Stimulated activated naive CD8-positive, alpha-beta T cell treated with anti-CD3 and anti-CD28 coated beads, Interleukin-15, Interleukin-2, amounts not matched to agents 100 ng/mL and 50 ng/mL, for 24 hours (primary cell): ENCODE results near the gene PXK.
A peak's percentile ranks its signal among the peaks of the same experiment; 100 is the strongest.

Experiments
- H3K27ac Mint-ChIP-seq: one replicate; pipeline ENCODE4 v1.8.0; 2021; ENCODE audit warnings: mild to moderate bottlenecking, mixed read lengths
- H3K27me3 Mint-ChIP-seq: one replicate; pipeline ENCODE4 v1.8.0; 2021; ENCODE audit warnings: mixed read lengths
- H3K36me3 Mint-ChIP-seq: one replicate; pipeline ENCODE4 v1.8.0; 2021; ENCODE audit warnings: low read depth, mixed read lengths
- H3K4me1 Mint-ChIP-seq: one replicate; pipeline ENCODE4 v1.8.0; 2021; ENCODE audit warnings: low read depth, mixed read lengths
- H3K4me3 Mint-ChIP-seq: one replicate; pipeline ENCODE4 v1.8.0; 2021; ENCODE audit warnings: mild to moderate bottlenecking, mixed read lengths
- H3K9me3 Mint-ChIP-seq: one replicate; pipeline ENCODE4 v1.8.0; 2021; ENCODE audit warnings: mixed read lengths

The PXK gene

GRCh38 chr3:58459160-58459559 lies 126.5 kb downstream of the PXK start:
- H3K4me1 Mint-ChIP-seq: peaks cover 9% of the 10 kb centered on the region
- H3K27me3 Mint-ChIP-seq: no peaks in the 10 kb centered on the region
- H3K27ac Mint-ChIP-seq: no peak overlapping the region
- H3K4me3 Mint-ChIP-seq: no peak overlapping the region
- H3K36me3 Mint-ChIP-seq: peaks cover 14% of the 10 kb centered on the region
- H3K9me3 Mint-ChIP-seq: peaks cover 13% of the 10 kb centered on the region

GRCh38 chr3:58462829-58463180 lies 130.1 kb downstream of the PXK start:
- Mint-ChIP-seq H3K27me3 (peaks cover 4% of the 10 kb centered on the region), H3K9me3 (no peaks in the 10 kb centered on the region), H3K4me1 (peaks cover 16% of the 10 kb centered on the region), H3K27ac (no peak overlapping the region), H3K36me3 (no peaks in the 10 kb centered on the region), H3K4me3 (no peak overlapping the region)

GRCh38 chr3:58463181-58463941 lies 130.7 kb downstream of the PXK start:
- H3K4me1 Mint-ChIP-seq: peaks cover 16% of the 10 kb centered on the region
- no peaks in the 10 kb centered on the region for H3K36me3 Mint-ChIP-seq
- no peaks in the 10 kb centered on the region for H3K9me3 Mint-ChIP-seq
- peaks cover 4% of the 10 kb centered on the region for H3K27me3 Mint-ChIP-seq
- H3K4me3 Mint-ChIP-seq: peak overlapping the region; percentile 41
- H3K27ac Mint-ChIP-seq: peak overlapping the region; percentile 59

- Mint-ChIP-seq H3K27ac (peak overlapping the region; percentile 59), H3K27me3 (peaks cover 4% of the 10 kb centered on the region), H3K9me3 (no peaks in the 10 kb centered on the region), H3K36me3 (no peaks in the 10 kb centered on the region), H3K4me1 (peaks cover 16% of the 10 kb centered on the region), H3K4me3 (peak overlapping the region; percentile 41)
Observed at GRCh38 chr3:58463942-58464271, 131.2 kb downstream of the PXK start.

- Mint-ChIP-seq H3K27me3 (peaks cover 4% of the 10 kb centered on the region), H3K27ac (no peak overlapping the region), H3K9me3 (no peaks in the 10 kb centered on the region), H3K4me1 (peaks cover 18% of the 10 kb centered on the region), H3K36me3 (no peaks in the 10 kb centered on the region), H3K4me3 (no peak overlapping the region)
Observed at GRCh38 chr3:58464866-58465265, 132.2 kb downstream of the PXK start.

- H3K36me3 Mint-ChIP-seq: no peaks in the 10 kb centered on the region
Observed at GRCh38 chr3:58466899-58467563, 134.3 kb downstream of the PXK start.

GRCh38 chr3:58469096-58469495 lies 136.4 kb downstream of the PXK start:
- Mint-ChIP-seq H3K4me3 (no peak overlapping the region), H3K4me1 (peaks cover 35% of the 10 kb centered on the region), H3K27me3 (peaks cover 11% of the 10 kb centered on the region), H3K9me3 (no peaks in the 10 kb centered on the region), H3K36me3 (no peaks in the 10 kb centered on the region), H3K27ac (no peak overlapping the region)

More at GRCh38 chr3:58466899-58467563, 134.3 kb downstream of the PXK start:
- Mint-ChIP-seq H3K9me3 (no peaks in the 10 kb centered on the region), H3K27ac (no peak overlapping the region), H3K27me3 (peaks cover 4% of the 10 kb centered on the region), H3K4me1 (peaks cover 37% of the 10 kb centered on the region), H3K4me3 (no peak overlapping the region)

GRCh38 chr3:58470363-58471024 lies 137.8 kb downstream of the PXK start:
- no peak overlapping the region for H3K4me3 Mint-ChIP-seq
- H3K9me3 Mint-ChIP-seq: no peaks in the 10 kb centered on the region
- H3K27ac Mint-ChIP-seq: no peak overlapping the region
- peaks cover 11% of the 10 kb centered on the region for H3K27me3 Mint-ChIP-seq
- H3K4me1 Mint-ChIP-seq: peaks cover 39% of the 10 kb centered on the region
- H3K36me3 Mint-ChIP-seq: no peaks in the 10 kb centered on the region

- Mint-ChIP-seq H3K4me3 (no peak overlapping the region), H3K36me3 (no peaks in the 10 kb centered on the region), H3K9me3 (no peaks in the 10 kb centered on the region), H3K27ac (peak overlapping the region; percentile 40), H3K4me1 (peaks cover 39% of the 10 kb centered on the region), H3K27me3 (peaks cover 11% of the 10 kb centered on the region)
Observed at GRCh38 chr3:58471025-58471887, 138.6 kb downstream of the PXK start.

- Mint-ChIP-seq H3K4me1 (peaks cover 39% of the 10 kb centered on the region), H3K36me3 (no peaks in the 10 kb centered on the region), H3K4me3 (no peak overlapping the region), H3K27ac (no peak overlapping the region), H3K27me3 (peaks cover 7% of the 10 kb centered on the region), H3K9me3 (no peaks in the 10 kb centered on the region)
Observed at GRCh38 chr3:58473275-58473674, 140.6 kb downstream of the PXK start.

GRCh38 chr3:58474348-58474911 lies 141.7 kb downstream of the PXK start:
- no peaks in the 10 kb centered on the region for H3K36me3 Mint-ChIP-seq
- no peak overlapping the region for H3K27ac Mint-ChIP-seq
- peaks cover 39% of the 10 kb centered on the region for H3K4me1 Mint-ChIP-seq
- no peaks in the 10 kb centered on the region for H3K9me3 Mint-ChIP-seq
- peaks cover 7% of the 10 kb centered on the region for H3K27me3 Mint-ChIP-seq
- no peak overlapping the region for H3K4me3 Mint-ChIP-seq

GRCh38 chr3:58474967-58475578 lies 142.4 kb downstream of the PXK start:
- Mint-ChIP-seq H3K4me3 (no peak overlapping the region), H3K4me1 (peaks cover 36% of the 10 kb centered on the region), H3K9me3 (no peaks in the 10 kb centered on the region), H3K36me3 (no peaks in the 10 kb centered on the region), H3K27ac (no peak overlapping the region), H3K27me3 (peaks cover 7% of the 10 kb centered on the region)
